Activated gamma-delta T cell treated with anti-CD3 and anti-CD28 coated beads, Interleukin-2, amount 50 U/mL, for 16 hours (primary cell): Measurements from ENCODE around the gene COP1.

Experiments
- DNase-seq: peaks from one replicate; pipeline ENCODE4 v3.0.0-alpha.2; 2020; ENCODE audit warnings: low read depth

COP1 gene

DNA sequence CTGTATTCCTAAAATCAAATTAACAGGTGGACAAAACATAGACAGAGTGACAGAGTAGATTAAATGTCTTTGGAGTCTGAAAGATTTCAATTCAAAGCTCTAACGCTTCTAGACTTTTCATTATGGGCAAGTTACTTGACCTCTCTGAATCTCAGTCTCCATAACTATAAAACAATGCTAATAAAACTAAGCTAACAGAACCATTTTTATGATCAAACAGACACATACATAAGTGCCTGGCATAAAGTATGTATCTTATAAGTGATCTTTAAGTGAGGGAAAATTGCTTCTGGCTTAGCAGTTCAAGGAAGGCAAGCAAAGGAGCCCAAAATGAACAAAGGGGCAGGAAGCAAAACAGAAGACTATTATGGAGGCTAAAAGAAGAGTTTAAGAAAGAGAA lies 246.9 kb downstream of the COP1 start:
- DNase-seq, result no peak

DNA sequence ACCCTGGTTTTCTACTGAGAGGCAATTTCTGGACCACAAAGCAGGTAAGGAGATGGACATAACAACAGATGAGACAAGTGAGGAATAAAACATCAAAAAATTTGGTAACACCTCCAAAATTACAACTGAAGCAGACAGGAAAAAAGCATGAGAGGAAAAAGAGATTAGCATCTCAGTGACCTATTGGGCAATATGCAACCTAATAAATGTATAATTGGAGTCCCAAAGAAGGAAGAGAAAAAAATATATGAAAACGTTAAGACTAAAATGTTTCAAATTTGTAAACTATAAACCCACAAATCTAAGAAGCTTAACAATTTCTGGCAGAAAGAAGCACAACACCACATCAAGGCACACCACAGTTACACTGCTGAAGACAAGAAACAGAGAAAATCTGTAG lies 255.5 kb downstream of the COP1 start:
- no peak for DNase-seq

DNA sequence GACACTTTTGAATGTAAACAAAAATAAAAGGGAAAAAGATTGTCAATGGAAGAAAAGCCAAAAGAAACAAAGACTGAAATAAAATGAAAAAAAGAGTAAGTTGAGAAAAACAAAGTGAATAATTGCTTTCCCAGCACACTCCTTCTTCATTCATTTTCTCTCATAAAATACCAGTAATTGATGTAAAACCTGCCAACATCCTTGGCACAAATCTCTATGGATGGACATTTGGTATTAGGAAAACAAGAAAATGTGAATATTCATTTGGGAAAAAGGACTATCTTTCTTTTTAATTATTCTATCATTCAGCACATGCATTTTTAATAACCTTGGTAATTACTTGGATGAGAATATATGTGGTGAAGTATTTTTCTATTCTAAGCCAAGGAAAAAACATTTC lies 259.3 kb downstream of the COP1 start:
- DNase-seq, result no peak

DNA sequence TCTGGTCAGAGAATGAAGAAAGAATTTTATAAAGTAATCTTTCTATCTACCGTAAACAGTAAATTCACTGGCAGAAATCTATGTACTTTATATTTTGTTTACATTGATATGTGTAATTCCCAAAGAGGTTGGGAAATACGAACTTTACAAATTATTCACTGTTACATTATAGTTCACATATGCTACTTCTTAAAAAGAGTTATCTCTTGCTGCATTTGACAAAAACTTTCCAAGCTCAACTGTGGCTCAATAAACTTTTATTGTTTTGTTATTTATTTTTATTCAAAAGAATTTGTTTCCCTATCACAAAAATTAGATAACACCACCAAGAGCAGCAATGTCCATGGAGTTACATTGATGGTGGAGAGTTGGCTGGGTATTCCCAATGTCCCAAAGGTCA lies 262.5 kb downstream of the COP1 start:
- DNase-seq, result no peak

GRCh38 chr1:175941164-175941563 lies 265.9 kb downstream of the COP1 start:
- no peak for DNase-seq

GRCh38 chr1:175936736-175937135 lies 270.4 kb downstream of the COP1 start:
- no peak for DNase-seq

DNA sequence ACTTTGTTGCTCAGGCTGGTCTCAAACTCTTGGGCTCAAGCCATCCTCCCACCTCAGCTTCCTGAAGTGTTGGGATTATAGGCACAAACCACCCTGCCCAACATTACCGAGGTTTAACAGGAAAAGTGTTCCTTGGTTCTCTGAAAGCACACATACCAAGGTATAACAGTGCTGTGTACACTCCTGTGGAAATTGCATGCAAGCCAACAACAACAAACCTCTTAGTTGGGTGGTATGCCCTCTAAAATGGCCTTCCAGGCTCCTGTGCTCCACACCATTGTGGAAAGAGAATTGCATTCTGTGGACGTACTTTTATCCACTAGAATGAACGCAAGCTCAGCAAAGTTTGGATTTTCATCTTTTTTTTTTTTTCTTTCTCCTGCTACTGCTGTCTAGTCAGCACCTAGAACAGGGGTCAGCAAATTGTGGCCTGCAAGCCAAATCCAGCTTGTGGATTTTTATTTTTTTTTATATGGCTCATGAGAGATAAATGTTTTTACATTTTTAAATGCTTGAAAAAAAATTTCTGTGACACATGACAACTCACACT lies 271.4 kb downstream of the COP1 start:
- no peak for DNase-seq

- DNase-seq, result no peak
Measured at GRCh38 chr1:175935166-175935565, 271.9 kb downstream of the COP1 start.

DNA sequence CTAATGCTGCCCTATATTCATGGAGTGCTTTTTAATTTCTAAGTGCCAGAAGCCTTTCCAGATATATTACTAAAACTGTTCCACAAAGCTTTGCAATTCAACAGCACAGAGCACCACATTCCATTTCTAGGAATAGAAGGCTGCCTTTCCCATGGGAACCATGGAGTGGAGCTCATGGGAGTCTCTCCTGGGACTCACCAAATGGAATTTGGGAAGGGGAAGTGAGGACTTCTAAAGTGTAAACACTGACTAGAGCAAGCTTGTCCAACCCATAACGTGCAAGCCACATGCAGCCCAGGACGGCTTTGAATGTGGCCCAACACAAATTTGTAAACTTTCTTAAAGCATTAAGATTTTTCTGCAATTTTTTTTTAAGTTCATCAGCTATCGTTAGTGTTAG lies 273.3 kb downstream of the COP1 start:
- DNase-seq, result no peak

DNA sequence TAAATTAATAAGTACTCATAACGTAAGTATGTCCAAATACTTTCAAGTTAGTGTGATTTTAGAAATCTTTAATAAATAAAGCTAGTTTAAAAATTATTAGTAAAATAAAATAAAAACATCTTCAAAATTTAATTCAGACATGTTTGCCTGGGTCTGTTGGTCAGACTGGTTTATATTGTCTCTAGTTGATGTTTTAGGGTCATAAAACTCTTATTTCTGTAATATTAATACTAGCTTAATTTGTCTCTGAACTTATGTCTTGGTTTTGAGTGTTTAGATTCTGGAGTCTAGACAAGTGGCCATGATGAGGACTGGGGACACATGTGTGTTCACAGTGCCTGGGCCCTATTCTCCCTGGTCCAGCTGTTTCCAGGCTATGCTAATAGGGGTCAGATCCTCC lies 279.1 kb downstream of the COP1 start:
- DNase-seq, result no peak

- DNase-seq, result no peak
Measured at GRCh38 chr1:175922254-175922881, 284.7 kb downstream of the COP1 start.

- DNase-seq, result no peak
Measured at GRCh38 chr1:175920381-175920780, 286.7 kb downstream of the COP1 start.

- no peak for DNase-seq
Measured at GRCh38 chr1:175919001-175919400, 288.1 kb downstream of the COP1 start.

- no peak for DNase-seq
Measured at GRCh38 chr1:175918364-175918801, 288.7 kb downstream of the COP1 start.

GRCh38 chr1:175914115-175914514 lies 293.0 kb downstream of the COP1 start:
- no peak for DNase-seq

DNA sequence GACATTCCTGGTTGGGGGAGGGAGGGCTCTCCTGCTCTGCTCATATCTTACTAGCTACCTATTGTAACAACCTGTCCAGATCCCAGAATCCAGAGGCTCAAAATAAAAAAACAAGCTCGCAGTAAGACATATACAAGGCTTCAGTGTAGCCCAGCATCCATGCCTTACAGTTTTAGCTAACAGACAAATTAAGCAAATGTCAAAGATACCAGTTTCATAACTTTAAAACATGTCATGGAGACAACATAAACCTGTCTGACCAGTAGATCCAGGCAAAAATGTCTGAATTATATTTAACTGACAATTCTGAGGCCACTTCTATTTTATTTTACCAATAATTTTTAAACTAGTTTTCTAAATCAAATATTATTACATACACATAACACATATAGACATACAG lies 295.9 kb downstream of the COP1 start:
- no peak for DNase-seq

DNA sequence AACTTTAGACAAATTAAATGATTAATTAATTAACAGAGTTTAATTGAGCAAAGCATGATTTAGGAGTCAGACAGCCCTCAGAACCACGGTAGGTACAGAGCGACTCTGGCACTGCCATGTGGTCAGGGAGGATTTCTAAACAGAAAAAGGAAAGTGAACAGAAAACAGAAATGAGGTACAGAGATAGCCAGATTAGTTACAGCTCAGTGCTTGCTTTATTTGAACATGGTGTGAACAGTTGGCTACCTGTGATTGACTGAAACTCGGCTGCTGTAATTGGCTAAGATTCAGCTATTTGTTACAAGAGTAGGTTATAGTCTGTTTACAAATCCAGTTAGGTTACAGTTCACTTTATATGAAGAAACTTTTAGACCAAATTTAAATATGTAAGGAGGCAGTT lies 300.7 kb downstream of the COP1 start:
- no peak for DNase-seq

- DNase-seq, result no peak
Measured at GRCh38 chr1:175904808-175905207, 302.3 kb downstream of the COP1 start.

GRCh38 chr1:175902281-175902680 lies 304.8 kb downstream of the COP1 start:
- DNase-seq, result no peak

- DNase-seq, result no peak
Measured at GRCh38 chr1:175901076-175901836, 305.8 kb downstream of the COP1 start.

GRCh38 chr1:175900171-175900570 lies 306.9 kb downstream of the COP1 start:
- DNase-seq, result no peak

DNA sequence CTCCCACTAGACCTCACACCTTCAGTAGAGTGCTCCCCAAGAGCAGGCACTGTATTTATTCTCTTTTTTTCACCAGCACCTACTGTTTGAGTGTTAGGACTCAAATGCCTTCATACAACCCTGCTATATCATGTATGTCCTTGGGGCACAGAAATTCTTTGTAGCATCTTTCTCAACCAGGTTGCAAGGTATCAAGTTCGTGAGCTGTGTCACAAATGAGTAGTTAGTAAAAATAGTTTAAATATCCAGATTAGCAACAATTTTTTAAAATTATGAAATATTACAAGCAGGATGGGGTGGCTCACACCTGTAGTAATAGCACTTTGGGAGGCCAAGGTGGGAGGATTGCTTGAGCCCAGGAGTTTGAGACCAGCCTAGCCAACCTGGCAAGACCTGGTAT lies 311.1 kb downstream of the COP1 start:
- DNase-seq, result no peak
